Measurements from ENCODE around the gene MARCHF6.
"Not testable (repeated sequence)": the region's sequence is repeated elsewhere in the genome, so short reads cannot be mapped to it uniquely, and the experiment has no call there.

Gene MARCHF6, protein sequence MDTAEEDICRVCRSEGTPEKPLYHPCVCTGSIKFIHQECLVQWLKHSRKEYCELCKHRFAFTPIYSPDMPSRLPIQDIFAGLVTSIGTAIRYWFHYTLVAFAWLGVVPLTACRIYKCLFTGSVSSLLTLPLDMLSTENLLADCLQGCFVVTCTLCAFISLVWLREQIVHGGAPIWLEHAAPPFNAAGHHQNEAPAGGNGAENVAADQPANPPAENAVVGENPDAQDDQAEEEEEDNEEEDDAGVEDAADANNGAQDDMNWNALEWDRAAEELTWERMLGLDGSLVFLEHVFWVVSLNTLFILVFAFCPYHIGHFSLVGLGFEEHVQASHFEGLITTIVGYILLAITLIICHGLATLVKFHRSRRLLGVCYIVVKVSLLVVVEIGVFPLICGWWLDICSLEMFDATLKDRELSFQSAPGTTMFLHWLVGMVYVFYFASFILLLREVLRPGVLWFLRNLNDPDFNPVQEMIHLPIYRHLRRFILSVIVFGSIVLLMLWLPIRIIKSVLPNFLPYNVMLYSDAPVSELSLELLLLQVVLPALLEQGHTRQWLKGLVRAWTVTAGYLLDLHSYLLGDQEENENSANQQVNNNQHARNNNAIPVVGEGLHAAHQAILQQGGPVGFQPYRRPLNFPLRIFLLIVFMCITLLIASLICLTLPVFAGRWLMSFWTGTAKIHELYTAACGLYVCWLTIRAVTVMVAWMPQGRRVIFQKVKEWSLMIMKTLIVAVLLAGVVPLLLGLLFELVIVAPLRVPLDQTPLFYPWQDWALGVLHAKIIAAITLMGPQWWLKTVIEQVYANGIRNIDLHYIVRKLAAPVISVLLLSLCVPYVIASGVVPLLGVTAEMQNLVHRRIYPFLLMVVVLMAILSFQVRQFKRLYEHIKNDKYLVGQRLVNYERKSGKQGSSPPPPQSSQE

DNA sequence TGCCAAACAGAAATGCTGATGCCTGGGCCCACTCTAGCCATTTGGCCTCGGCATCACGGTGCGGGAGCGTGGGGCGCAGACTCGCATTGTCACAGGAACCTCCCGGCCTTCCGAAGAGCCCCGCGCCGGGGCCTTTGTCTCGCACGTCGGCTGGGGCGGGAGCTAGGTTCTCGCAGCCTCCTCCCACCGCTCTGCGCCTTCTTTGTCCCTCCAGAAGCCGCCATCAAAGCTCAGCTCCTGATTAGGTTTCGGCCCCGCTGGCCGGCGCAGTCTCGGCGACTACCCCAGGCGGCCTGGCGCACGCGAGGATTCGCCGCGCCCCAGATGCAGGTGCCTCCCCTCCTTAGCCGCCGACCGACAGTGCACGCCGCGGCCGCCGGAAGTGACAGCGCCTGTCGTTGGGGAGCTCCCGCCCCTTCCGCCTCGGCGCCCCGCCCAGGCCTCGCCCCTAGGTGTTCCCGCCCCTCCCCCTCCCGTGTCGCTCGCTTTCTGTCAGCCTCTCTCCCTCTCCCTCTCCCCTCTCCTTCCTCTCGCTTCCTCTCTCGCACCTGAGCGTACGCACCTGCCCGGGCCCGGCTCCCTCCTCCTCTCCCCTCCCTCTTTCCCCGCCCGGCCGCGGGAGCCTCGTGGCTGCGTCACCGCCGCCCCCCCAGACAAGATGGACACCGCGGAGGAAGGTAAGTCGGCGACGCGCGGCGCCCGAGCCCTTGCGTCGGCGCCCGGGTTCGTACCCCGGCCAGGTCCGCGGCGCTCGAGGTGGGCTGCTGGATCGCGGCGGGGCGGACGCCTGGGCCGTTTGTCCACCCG lies at the start of gene MARCHF6:
TSS of gene MARCHF6 (plus strand) at position 455 of the 807 bp plus-strand sequence. CDS start at position 659, 204 bp downstream.
- peak; percentile 97 for DNase-seq (ENCODE audit: low spot score)

DNA sequence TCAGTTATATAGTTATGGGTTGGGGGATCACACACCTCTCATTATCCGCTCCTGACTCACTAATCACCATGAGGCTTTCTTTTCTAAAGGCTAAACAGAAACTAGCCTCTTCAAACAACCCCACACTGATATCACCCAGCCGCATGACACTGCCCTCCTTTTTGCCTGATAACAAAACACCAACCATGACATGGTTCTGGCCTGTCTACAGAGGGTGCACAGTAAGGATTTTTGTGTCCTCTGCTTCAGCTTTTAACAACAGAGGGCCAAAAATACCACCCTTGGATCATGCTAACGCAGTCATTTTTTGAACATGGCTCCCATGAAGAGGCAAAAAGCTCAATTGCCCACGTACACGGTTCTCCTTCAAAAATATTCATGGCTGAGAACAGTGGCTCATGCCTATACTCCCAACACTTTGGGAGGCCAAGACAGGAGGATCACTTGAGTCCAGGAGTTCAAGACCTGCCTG lies 49.8 kb upstream of the MARCHF6 start:
- DNase-seq (ENCODE audit: low spot score) = no peak

- no peak for DNase-seq (ENCODE audit: low spot score)
These were observed 48.6 kb upstream of the MARCHF6 start for GRCh38 chr5:10304932-10305331.

GRCh38 chr5:10306114-10306513 lies 47.4 kb upstream of the MARCHF6 start:
- DNase-seq (ENCODE audit: low spot score) = no peak

GRCh38 chr5:10306806-10307205 lies 46.7 kb upstream of the MARCHF6 start:
- DNase-seq (ENCODE audit: low spot score) = no peak

- peak; percentile 75 for DNase-seq (ENCODE audit: low spot score)
These were observed 46.0 kb upstream of the MARCHF6 start, which contains the start of gene CMBL for GRCh38 chr5:10307206-10308148. CMBL (minus strand) TSS chr5:10307902; CDS start chr5:10290762, 17,140 bp downstream.

- DNase-seq (ENCODE audit: low spot score) = no peak
These were observed 44.7 kb upstream of the MARCHF6 start for GRCh38 chr5:10308844-10309243.

DNA sequence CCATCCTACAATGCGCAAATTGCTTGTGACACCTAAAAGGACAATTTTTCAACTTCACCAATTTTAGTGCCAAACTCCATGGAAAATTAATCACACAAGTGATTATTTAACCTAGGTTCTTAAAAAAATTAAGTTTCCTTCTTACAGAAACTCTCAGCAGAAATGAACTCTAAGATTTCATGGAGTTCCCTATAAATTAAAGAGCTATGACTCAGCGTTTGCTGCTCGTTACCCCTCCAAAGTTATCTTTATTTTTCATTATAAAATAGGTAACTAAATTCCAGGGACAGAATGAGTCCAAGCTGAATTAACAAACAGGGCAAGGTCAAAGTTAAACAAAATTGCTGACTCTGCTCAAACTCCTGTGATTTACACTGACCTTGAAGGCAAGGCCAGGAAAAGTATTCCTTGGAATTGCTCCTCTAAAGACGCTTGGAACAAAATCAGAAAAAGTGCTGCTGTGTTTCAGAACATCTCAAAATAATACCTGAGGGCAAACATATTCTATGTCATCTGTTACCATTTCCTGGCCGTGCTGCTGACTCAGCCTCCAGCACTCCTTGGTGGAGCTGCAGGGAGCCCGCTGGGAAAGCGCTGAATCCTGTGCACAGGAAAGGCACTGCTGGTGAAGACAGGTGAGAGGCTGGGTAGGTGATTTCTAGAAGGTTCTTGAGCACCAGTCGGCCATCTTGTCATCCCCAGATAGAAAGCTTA lies 43.3 kb upstream of the MARCHF6 start:
- no peak for DNase-seq (ENCODE audit: low spot score)

GRCh38 chr5:10310835-10311570 lies 42.5 kb upstream of the MARCHF6 start:
- DNase-seq (ENCODE audit: low spot score) = not testable (repeated sequence)

DNA sequence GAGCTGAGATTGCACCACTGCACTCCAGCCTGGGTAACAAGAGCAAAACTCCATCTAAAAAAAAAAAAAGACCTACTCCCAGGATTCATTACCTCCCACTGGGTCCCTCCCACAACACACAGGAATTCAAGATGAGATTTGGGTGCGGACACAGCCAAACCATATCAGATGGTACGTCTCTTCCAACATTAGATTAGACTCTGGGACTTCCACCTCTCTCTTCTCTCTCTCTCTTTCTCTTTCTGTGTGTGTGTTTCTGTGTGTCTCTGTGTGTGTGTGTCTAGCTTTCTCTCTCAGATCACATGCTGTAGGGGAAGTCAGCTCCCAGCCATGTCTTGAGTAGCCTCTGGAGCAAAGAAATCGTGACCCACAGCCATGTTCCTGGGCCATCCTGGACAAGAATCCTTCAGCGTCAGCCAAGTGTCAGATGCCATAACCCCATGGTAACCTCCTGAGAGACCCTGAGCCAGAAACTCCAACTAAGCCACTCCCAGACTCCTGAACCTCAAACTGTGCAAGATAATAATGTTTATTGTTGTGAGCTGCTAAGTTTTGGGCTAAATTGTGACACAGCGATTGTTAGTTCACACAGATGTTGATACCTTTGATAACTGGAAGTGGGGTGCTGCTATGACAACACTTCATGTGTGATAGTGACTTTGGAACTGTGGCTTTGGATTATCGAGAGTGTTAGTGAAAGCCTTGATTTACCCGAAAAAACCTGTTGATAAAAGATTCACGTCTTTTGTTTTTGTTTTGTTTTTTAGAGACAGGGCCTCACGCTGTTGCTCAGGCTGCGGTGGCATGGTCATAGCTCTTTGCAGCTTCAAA lies 41.7 kb upstream of the MARCHF6 start:
- no peak for DNase-seq (ENCODE audit: low spot score)

GRCh38 chr5:10315201-10315600 lies 38.3 kb upstream of the MARCHF6 start:
- DNase-seq (ENCODE audit: low spot score) = no peak

- no peak for DNase-seq (ENCODE audit: low spot score)
These were observed 37.5 kb upstream of the MARCHF6 start for GRCh38 chr5:10315824-10316509.

DNA sequence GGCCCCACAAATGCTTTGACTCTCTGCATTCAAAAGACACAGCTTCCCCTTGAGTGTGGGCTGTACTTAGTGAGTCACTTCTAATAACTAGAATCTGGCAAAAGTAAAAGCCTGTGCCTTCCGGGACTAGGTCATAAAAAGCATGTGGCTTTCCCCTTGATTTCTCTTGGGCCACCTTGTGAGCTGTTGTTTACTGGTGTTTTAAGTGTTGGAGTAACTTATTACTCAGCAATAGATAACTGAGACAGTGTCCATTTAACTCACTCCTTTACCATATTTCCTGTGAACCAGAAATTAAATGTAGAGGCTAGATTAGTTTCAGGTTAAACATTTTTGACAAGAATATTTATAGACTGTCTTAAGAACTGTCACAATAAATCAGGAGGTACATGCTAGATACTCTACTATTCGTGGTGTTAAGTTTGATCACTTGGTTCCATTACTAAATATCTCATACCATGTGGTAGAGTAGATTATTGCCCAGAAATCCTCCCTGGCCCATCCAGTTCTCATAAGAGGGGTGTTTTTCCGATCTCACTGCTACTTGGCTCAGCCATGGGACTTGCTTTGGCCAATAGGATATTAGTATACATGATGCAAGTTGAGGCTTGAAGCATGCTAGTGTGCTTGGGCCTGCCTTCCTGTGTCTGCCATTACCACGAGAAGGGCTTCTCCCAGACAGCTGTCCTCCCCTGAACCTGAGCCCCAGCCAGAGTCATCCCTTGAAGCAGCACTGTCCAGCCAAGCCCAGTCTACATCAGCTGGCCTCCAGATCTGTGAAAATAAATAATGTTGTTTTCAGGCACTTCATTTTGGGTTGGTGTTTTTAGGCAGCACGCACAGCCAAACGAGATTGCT lies 35.4 kb upstream of the MARCHF6 start:
- DNase-seq (ENCODE audit: low spot score) = no peak

DNA sequence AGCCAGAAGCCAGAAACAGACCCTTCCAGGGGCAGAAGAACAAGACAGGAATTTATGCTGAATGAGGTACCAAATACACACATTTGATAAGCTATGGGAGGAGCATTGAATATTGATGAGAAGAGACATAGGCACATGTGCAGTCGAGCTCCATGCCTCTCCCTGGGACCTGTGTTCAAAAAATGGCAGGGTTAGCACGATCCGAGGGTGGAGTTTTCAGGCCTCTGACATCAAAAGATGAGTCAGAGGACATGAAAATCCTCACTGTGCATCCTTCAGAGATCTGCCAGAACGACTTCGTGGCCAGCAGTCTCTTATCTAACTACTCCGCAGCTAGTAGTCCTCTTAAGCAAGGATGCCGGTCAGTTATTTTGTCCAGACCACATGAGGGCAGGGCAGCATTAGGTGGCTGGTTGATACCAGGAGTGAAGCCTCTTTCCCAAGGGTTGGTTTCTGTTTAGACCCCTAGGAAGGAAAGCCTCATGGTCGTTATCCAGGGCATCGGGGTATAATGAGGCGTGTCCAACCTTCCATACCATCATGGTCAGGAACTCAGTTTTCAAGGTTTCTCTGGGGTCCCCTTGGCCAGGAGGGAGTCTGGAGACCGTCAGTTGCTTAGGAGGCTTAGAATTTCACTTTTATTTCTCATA lies 34.2 kb upstream of the MARCHF6 start:
- DNase-seq (ENCODE audit: low spot score) = no peak

DNA sequence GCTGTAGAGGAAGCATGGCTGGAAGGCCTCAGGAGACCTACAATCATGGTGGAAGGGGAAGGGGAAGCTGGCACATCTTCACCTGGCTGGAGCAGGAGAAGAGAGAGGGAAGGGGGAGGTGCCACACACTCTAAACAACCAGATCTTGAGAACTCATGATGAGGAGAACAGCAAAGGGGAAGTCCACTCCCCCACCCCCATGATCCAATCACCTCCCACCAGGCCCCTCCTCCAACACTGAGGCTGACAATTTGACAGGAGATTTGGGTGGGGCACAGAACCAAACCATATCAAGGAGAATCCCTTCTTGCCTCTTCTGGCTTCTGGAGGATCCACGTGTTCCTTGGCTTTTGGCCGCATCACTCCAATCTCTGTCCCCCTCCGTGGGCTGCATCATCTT lies 32.7 kb upstream of the MARCHF6 start:
- DNase-seq (ENCODE audit: low spot score) = no peak

DNA sequence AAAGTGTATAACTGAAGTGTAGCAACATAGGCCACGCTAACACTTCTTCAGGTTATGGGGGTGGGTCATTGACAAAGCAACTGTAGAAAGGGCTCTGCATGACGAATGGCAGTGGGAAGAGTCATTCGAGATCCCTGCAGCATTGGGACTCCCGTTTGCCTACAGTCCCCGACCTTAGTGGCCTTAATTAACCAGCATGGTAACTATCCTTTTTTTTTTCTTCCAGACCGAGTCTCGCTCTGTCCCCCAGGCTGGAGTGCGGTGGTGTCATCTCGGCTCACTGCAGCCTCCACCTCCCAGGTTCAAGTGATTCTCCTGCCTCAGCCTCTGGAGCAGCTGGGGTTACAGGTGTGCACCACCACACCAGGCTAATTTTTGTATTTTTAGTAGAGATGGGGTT lies 31.6 kb upstream of the MARCHF6 start:
- no peak for DNase-seq (ENCODE audit: low spot score)

All from left forelimb (tissue), 1 donor.